ES-I3 (cell line): ENCODE results near the gene PKP1.

Experiments used
- H3K36me3 ChIP-seq: 2 replicates; pipeline ENCODE4 v1.6.1; 2013; ENCODE audit warnings: mild to moderate bottlenecking, low read length, control low read depth, moderate library complexity; ENCODE audit not compliant: insufficient read depth
- H3K4me1 ChIP-seq: 2 replicates; pipeline ENCODE4 v1.6.1; 2013; ENCODE audit warnings: mild to moderate bottlenecking, control low read depth, low read length; ENCODE audit not compliant: insufficient read depth
- H3K9ac ChIP-seq: 2 replicates; pipeline ENCODE4 v1.6.1; 2013; ENCODE audit warnings: low read depth, mild to moderate bottlenecking, low read length, moderate library complexity
- H3K9me3 ChIP-seq: 2 replicates; pipeline ENCODE4 v1.6.1; 2013; ENCODE audit warnings: mild to moderate bottlenecking, low read length, moderate library complexity; ENCODE audit not compliant: control insufficient read depth, insufficient read depth

The PKP1 gene

DNA sequence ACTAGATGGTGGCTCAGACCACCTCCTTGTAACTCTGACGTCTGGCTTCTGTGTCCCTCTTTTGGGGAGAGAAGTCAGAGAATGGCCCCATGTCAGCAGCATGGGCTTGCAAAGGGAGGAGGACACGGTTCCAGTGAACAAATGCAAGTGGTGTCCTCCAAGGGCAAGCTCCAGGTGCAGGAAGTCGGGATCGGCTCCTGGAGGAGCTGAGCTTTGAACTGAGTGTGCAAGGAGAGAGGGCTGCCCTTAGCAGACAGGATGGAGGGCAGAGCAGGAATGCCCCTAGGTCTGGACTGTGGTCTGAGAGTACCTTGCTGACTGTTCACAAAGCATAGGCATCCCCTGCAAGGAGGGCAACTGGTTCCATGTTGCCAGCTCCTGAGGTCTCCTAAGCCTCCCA, 17.3 kb downstream of the PKP1 start:
- Histone ChIP-seq H3K36me3 (no peaks in the 10 kb centered on the region), H3K9ac (no peak overlapping the region), H3K4me1 (peaks cover 4% of the 10 kb centered on the region; the same call in 1 of the 2 replicates), H3K9me3 (no peaks in the 10 kb centered on the region)

DNA sequence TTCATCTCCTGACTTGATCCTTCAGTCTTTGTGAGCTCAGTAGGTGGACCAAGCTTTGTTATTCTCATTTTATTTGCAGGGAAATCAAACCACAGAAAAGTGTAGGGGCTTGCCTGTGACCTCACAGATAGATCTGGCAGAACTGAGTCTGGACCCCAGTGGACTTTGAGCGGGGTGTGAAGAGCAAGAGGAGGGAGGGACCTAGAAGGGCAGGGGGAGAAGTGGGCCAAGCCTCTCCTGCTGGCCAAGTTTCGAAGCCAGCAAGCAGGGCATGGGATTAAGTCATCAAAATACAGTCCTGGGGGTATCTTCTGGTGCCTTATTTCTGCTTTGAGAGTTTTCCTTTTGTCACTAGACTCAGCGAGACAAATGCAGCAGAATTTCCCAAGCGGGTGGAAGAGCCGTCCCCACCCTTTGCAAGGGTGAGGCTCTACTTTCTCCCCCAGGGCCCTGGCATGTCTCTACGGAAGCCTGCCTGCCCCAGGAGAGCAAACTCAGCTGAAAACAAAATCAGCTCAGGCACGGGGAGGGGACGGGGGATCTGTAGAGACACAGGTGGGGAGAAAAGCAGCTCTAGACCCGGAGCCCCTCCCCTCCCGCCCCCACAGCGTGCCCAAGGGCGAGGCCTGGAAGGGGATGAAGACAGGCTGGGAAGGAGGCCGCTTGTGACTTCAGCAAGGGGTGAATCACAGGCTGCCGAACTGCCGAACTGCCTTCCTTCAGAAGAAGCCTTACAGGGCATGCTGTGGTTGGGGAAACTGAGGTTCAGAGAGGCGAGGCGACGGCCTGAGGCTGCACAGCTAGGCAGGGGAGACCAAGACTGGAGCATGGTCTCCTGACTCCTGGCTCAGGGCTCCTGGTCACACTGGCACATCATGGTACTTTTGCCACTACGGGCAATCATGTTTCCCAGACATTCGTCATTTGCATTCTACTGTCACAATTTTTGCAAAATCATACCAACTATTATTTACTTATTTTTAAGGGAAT, 19.2 kb downstream of the PKP1 start:
- Histone ChIP-seq H3K9ac (no peak overlapping the region), H3K36me3 (no peaks in the 10 kb centered on the region), H3K4me1 (no peaks in the 10 kb centered on the region; the same call in 1 of the 2 replicates), H3K9me3 (no peaks in the 10 kb centered on the region)

DNA sequence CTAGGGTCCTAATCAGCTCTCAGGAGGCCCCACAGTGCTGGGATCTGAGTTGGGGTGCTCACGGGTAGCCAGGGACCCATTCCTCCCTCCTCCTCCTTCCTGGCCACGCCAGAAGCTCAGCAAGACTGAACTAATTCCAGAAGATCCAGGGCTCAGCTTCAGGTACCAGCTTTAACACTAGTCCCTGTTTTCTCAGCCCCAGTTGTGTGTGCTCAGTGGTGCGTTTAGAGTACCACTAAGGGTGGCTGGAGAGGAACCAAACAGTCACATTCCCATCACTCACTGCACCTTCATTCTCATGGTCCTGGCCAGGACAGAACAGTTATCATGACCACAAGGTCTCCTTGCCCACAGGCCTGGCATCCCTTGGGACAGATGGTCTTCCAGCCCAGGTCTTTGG, 20.8 kb downstream of the PKP1 start:
- Histone ChIP-seq H3K9ac (no peak overlapping the region), H3K9me3 (no peaks in the 10 kb centered on the region), H3K4me1 (no peaks in the 10 kb centered on the region; the same call in none of the 2 replicates), H3K36me3 (no peaks in the 10 kb centered on the region)

DNA sequence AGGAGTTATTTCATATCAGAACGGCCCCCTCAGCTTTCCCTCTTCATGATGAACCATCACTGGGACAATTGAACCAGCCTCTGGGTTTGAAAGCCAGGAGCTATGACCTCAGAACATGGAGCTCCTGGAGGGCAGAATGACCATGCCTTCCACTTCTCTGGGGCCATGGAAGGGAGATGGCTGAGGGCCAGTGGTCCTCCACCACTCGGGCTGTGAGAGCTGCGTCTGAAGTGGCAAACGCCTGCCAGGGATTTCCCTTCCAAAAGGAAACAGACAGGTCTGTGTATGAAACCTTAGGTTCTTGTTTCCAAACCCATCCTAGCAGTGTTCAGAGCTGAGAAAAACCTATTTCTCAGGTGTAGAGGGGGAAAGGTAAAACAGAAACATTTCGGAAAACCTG, 22.5 kb downstream of the PKP1 start:
- H3K4me1 ChIP-seq: no peaks in the 10 kb centered on the region; the same call in none of the 2 replicates
- H3K9me3 ChIP-seq: no peaks in the 10 kb centered on the region
- no peaks in the 10 kb centered on the region for H3K36me3 ChIP-seq
- H3K9ac ChIP-seq: no peak overlapping the region

DNA sequence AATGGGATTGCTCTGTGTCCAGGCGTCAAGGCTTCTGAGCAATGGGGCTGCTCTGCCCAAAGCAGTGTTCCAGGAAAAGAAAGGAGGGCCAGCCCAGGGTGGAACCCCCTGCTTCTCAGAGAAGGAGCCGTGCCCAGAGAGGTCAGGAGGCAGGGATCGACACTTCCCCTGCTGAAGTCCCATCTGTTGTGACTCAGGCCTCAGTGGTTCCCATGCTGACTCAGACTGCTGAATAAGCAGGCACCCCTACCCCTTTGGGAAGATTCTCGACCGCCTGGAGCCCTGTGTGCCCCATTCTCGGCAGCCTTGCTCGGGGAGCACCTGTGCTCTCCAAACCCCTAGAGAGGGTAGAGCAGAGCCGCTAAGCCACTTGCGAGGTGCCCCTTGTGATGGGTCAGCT, 23.9 kb downstream of the PKP1 start:
- Histone ChIP-seq H3K9ac (no peak overlapping the region), H3K4me1 (no peaks in the 10 kb centered on the region; the same call in none of the 2 replicates), H3K9me3 (no peaks in the 10 kb centered on the region), H3K36me3 (no peaks in the 10 kb centered on the region)

DNA sequence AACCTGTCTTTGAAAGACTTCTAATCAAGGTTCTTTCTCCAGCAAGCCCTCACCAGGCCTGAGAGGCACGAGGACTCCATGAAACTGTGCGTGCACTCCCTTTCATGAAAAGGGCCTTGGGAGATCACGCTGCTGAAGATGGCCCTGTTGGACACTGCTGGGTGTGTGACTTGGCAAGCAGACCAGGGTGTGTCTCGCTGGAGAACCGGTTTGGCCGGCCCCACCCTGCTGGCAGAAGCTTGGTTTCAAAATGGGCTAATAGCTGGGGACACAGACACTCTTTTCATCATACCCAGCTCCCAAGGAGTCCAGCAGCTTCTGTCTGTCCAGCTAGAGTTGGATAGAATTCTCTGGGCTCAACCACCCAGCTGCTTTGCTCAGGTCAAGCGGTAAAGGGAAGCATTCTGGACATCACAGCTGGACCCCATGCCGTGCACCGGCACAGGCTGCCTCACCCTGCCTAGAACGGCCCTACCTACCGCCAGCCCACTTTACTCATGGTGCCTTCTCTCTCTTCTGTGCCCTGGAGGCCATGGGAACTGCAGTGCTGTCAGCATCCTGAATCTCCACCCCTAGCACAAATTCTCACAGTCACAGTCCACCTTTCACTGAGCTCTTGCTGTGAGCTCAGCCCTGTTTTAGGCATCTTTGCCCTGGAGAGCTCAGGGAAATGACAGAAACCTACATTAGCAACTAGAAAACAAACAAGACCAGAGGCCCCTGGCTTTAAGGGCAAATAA, 24.6 kb downstream of the PKP1 start:
- Histone ChIP-seq H3K9me3 (no peaks in the 10 kb centered on the region), H3K9ac (no peak overlapping the region), H3K36me3 (no peaks in the 10 kb centered on the region), H3K4me1 (no peaks in the 10 kb centered on the region; the same call in 1 of the 2 replicates)

DNA sequence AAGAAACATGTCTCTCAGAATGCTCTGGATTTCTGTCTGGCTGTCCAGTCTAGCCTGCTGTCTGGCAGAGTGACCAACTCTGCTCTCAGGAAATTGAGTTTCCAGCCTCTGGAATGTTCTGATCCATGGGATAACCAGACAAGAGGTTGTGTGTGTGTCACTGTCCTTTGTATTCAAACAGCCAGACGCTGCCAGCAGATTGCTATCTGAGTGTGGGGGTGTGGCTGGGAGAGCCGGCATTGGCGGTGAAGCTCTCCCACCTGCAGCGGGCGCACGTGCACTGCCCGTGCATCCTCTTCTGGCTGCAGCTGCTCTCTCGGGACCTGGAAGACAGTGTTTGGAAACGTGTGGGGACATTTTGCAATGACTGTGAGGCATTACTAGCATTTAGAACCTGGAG, 26.1 kb downstream of the PKP1 start:
- H3K9ac ChIP-seq: no peak overlapping the region
- no peaks in the 10 kb centered on the region for H3K9me3 ChIP-seq
- H3K36me3 ChIP-seq: no peaks in the 10 kb centered on the region
- no peaks in the 10 kb centered on the region; the same call in 1 of the 2 replicates for H3K4me1 ChIP-seq

DNA sequence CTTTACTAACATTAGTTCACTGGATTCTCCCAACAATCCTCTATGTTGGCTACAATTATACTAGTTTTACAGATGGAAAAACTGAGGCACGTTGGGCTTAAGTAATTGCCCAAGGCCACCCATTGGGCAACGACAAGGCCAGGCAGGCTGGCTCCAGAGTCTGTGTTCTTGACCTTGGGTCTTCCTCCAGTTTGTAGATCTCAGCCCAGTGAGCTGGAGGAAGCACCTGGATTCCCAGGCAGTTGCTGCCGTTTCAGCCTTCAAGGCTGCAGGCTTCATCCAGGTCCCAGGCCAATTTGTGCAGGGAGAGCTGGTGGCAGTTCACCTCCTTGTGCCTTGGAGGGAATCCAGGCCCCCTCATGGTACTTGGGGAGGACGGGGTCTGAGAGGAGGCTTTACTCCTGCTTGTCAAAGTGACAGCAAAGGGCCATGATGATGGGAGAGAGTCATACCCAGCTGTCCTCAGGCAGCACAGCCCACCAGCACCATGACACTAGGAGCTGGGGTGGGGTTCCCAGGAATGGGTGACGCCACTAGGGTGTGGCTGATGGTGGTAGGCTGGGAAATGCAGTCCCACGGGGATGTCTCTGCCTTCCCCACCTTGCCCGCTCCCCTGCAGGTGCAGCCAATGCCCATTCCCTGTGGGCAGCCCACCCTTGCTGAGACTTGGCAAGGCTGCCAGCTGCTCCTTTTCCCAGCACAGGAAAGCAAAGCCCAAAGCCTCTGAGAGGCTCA, 27.1 kb downstream of the PKP1 start:
- Histone ChIP-seq H3K9ac (no peak overlapping the region), H3K36me3 (no peaks in the 10 kb centered on the region), H3K4me1 (no peaks in the 10 kb centered on the region; the same call in 1 of the 2 replicates), H3K9me3 (no peaks in the 10 kb centered on the region)

DNA sequence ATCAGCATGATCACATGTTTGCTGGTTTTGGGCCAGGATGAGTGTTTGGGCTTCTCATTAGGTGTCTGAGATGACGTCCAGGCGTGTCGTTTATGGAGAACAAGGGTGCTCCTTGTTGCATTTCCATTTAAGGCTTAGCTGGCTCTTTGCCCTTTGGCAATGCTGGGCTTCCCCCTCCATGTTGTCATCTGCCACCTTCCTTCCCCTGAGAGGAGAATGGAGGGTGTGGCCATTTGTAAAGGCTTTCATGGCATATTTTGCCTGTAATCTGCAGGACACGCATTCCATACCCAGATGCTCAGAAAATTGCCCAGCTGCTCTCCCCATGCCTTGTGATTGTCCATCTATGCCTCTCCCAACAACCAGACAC, 27.7 kb downstream of the PKP1 start:
- no peaks in the 10 kb centered on the region; the same call in 1 of the 2 replicates for H3K4me1 ChIP-seq
- H3K9ac ChIP-seq: no peak overlapping the region
- H3K9me3 ChIP-seq: no peaks in the 10 kb centered on the region
- H3K36me3 ChIP-seq: no peaks in the 10 kb centered on the region

DNA sequence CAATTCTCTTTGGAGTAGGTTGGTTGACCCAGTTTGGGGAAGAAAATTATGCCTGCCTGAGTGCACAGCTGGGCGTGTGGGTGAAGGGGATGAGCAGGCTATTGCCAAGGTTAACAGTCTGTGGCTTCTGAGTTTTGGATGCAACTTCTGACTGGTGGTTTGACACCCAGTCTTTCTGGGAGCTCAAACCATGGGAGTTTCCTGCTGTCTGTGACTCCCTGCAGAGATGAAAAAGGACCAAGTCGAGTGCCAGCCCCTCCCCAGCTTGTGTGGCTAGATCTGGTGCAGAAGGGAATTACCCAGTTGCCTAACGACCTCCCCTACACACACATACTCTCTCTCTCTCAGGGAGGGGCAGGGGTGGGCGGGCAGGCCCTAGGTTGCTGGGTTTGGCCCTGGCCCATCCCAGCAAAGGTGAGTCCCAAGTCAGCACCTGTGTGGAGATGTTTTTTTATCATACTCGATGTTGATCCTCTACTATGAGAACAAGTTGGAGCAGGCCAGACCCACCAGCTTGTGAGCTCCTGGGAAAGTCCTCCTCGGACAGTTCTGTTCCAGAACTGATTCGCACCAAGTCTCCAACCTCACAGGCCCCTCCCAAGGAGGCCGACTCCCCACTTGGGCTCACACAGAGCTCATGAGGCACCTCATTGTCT, 28.2 kb downstream of the PKP1 start:
- no peaks in the 10 kb centered on the region for H3K36me3 ChIP-seq
- H3K9me3 ChIP-seq: no peaks in the 10 kb centered on the region
- no peak overlapping the region for H3K9ac ChIP-seq
- no peaks in the 10 kb centered on the region; the same call in 1 of the 2 replicates for H3K4me1 ChIP-seq

DNA sequence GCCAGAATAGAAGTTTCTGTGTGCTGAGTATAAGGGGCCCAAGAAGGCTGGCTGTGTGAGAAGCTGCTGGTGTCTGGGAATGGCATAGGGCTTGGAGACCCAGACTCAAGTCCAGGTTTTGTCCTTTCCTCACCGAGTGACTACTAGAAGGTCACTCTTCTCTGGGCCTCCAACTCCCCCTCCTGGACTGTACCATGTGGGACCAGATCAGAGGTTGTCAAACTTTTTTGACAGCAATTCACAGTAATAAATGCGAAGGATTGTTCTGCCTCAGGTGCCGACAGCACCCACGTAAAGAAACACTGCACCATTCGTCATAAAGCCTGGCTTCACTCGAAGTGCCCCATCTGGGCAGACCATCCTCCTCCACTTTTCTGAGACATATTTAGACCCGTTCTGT, 29.0 kb downstream of the PKP1 start:
- no peaks in the 10 kb centered on the region; the same call in 1 of the 2 replicates for H3K4me1 ChIP-seq
- no peaks in the 10 kb centered on the region for H3K9me3 ChIP-seq
- H3K36me3 ChIP-seq: no peaks in the 10 kb centered on the region
- no peak overlapping the region for H3K9ac ChIP-seq

DNA sequence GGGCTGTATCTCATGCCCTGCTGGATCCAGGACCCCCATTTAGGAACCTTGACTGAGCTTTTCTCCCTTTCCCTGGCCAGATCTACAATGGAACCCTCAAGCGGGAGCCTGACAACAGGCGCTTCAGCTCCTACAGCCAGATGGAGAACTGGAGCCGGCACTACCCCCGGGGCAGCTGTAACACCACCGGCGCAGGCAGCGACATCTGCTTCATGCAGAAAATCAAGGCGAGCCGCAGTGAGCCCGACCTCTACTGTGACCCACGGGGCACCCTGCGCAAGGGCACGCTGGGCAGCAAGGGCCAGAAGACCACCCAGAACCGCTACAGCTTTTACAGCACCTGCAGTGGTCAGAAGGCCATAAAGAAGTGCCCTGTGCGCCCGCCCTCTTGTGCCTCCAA, 29.8 kb downstream of the PKP1 start:
- Histone ChIP-seq H3K36me3 (no peaks in the 10 kb centered on the region), H3K4me1 (no peaks in the 10 kb centered on the region; the same call in 1 of the 2 replicates), H3K9ac (no peak overlapping the region), H3K9me3 (no peaks in the 10 kb centered on the region)

DNA sequence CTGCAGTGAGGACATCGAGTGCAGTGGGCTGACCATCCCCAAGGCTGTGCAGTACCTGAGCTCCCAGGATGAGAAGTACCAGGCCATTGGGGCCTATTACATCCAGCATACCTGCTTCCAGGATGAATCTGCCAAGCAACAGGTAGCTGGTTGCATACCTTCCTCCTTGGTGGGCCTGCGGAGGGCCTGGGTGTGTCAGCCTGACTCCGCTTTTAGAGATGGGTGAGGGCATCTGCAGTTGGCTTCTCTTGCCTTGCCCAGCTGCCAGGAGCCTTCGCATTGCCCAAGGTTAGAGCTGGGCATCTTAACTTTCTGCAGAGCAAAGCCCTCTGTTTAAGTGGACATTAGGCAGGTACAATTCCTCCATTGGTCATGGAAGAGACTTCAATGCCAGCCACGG, 33.2 kb downstream of the PKP1 start:
- Histone ChIP-seq H3K9ac (no peak overlapping the region), H3K9me3 (no peaks in the 10 kb centered on the region), H3K36me3 (no peaks in the 10 kb centered on the region)

DNA sequence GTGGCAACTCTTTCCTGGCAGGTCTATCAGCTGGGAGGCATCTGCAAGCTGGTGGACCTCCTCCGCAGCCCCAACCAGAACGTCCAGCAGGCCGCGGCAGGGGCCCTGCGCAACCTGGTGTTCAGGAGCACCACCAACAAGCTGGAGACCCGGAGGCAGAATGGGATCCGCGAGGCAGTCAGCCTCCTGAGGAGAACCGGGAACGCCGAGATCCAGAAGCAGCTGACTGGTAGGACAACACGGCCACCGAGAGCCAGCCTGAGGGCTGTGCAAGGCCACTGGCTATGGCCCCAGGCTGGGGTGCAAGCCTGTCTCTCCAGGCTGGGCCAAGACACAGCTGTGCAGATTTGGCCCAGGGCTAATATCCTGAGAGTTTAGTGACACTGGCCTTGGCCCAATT, 34.2 kb downstream of the PKP1 start:
- Histone ChIP-seq H3K9me3 (no peaks in the 10 kb centered on the region), H3K9ac (no peak overlapping the region), H3K36me3 (no peaks in the 10 kb centered on the region), H3K4me1 (no peaks in the 10 kb centered on the region)

More for the DNA sequence above, 33.2 kb downstream of the PKP1 start:
- no peaks in the 10 kb centered on the region for H3K4me1 ChIP-seq
